Hematopoietic multipotent progenitor cell treated with erythropoietin and hydrocortisone succinate and interleukin-3 and kit ligand, for 17 days (in vitro differentiated cells): ENCODE results near the gene CROCC2.

Experiments used
- DNase-seq: peaks from one replicate; pipeline ENCODE4 v3.0.0-alpha.2; 2015; ENCODE audit warnings: low spot score

CROCC2 gene

DNA sequence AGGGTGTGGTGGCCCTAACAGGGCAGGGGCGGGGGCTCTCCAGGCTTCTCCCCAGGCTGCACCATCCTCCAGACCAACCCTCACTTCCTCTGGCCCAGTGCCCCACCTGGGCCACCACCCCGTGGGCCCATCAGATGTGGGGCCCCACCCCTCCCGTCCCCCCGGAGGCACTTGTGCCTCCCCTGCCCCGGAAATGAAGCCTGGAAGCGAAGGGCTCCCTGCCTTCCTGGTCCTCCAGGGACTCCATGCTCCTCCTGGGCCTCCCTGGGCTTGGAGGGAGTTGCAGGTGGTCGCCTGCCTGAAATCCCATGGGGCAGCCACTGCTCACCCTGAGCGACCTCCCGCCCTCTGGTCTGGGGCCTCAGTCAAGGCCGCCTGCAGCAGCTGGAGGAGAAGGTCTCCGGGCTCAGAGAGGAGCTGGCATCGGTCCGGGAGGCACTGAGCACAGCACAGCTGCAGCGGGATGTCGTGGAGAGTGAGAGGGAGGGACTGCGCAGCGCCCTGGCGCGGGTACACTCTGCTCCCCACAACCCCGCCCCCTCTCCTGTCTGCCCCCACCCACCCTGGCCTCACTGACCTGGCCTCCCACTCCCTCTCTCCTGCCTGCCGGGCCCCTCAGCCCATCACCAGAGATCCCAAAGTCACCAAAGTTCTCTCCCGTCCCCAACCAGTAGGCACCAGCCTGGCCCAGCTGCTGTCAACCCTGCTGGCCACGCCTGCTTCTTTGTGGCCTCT lies 28.0 kb downstream of the CROCC2 start:
- DNase-seq = no peak

DNA sequence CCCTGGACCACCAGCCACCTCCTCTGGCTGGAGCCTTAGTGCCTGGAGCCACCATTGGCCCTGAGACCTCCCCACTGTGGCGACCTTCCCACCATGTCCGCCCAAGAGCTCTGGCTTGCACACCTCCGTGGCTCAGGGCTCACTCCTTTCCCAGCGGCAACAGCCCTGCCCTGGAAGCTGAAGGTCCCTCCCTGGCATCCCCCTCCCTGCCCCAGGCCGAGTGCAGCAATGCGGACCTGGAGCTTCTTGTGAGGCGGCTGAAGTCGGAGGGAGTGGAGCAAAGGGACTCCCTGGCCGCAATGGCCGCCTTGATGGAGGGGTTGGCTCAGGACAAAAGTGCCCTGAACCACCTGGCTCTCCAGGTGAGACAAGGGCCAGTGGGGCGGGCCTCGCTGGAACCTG lies 28.6 kb downstream of the CROCC2 start:
- no peak for DNase-seq

DNA sequence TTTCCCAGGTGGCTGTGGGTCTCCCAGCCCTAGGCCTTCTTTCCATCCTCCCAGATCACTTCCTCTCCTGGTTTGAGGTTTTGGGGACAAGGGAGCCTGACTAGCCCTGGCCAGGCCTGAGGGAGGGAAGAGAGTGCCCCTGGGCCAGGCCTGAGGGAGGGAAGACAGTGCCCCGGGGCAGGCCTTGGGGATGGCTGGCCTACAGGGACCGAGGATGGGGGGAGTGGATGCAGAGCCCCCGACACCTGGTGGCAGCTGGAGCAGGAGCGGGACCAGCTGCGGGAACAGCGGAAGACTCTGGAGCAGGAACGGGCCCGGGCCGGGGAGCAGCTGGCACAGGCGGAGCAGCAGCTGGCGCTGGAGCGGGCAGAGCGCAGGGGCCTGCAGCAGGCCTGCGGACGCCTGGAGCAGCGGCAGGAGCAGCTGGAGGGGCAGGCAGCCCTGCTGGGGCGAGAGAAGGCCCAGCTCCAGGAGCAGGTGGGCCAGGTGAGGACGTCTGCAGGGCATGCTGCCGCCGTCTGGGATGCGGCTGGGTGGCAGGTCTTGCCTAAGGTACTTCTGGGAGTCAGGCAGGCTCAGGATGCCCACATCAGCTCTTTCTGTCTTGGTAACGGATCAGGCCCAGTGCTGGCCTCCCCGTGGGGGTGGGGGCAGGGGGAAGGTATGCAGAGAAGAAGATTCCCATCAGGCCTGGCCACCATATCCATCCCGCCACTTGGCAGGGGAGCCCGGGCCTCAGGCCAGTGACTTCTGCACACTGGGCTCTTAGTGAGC lies 29.2 kb downstream of the CROCC2 start:
- no peak for DNase-seq

DNA sequence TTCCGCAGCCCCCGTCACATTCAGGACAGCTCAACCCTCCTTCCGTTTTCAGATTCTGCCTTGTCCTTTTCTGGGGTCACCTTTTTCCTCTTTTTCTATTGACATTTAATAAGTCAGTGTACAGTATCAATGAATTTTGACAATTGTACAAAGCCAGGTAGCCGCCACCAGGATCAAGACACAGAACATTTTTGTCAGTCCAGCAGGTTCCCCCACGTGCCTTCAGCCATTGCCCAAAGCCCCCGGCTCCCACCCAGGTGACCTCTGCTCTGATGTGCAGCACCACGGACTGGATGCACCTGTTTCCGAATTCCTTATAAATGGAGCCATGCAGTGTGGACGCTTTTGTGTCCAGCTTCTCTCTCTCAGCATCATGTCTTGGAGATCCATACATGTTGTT lies 30.0 kb downstream of the CROCC2 start:
- no peak for DNase-seq

DNA sequence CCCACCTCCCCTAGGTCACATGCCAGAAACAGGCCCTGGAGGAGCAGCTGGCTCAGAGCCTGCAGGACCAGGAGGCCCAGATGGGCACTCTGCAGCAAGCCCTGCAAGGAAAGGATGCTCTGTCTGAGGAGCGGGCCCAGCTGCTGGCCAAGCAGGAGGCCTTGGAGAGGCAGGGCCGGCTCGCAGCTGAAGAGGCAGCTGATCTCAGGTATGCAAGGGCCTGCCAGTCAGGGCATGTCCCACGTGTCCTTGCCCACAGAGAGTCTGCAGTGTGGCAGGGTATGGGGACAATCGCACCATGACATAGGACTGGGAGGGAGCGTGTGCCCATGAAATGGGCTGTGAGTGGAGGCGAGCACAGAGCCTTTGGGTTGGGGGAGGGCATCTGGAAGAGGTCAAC lies 39.9 kb downstream of the CROCC2 start:
- DNase-seq = no peak

DNA sequence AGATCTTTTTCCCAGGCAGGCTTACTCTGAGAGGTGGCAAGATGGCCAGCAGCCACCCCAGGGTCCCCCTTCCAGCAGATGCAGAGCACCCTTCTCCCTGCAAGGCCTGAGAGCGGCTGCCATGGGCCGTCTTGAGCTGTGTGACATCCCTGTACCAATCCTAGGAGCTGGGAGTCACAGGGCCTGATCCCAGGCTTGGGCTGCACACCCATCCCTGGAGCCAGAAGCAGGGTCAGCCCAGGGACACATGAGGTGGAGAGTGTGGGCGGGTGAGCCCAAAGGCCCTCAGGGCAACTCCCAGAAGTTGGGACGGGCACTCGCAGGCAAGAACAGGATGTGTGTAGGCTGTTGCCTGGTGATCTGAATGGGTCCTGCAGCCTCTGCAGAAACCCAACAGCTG lies 40.5 kb downstream of the CROCC2 start:
- no peak for DNase-seq

DNA sequence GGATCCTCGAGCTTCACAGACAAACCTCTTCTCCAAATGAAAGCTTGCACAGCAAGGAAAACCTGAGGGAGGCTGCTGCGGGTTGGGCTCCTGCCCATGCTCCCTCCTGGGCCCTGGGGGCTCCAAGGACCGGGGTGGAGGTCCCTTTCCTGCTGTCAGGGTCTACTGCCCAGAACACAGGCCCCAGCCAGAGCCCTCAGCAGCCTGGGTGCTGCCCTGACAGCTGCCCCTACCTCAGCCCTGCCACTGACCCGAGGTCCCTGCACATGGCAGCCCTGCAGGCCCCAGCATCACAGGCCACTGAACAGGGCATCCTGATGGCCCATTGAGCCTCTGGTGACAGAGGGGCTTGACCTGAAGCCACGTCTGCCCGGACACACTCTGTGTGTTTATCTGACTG lies 41.0 kb downstream of the CROCC2 start:
- no peak for DNase-seq

DNA sequence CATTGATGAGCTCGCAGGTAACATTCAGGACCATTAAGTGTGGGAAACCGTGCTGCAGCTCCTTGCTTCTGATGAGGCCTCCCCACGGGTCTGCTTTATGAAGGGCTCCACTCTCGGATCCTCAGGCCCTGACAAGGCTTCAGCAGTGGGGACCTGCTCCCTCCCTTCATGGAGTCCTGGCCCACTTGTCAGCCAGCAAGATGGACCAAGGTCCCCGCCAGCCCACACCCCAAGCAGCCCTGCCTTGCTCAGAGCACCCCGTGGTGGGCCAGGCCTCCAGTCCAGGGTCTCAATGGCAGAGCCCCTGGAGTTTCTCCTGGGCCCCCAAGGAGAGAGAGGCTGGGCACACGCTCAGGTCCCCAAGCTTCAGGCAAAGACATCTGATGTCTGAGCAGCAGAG lies 41.5 kb downstream of the CROCC2 start:
- DNase-seq = no peak

DNA sequence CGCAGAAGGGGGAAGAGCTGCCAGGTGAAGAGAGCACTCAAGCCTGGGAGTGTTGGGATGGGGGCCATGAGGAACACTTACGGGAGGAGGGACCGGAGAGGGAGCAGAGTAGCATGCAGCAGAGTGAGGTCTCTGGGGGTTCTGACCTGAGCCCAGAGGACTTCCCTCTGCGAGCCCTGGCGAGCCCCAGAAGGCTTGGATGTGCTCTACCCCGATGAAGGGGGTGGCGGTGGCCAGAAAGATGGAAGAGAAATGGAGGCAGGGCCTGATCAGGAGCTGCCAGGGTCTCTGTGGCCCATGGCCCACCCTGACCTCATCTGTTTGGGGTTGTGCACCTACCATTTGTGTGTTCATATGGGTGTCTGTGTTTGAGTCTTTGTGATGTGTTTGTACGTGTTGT lies 42.0 kb downstream of the CROCC2 start:
- no peak for DNase-seq

DNA sequence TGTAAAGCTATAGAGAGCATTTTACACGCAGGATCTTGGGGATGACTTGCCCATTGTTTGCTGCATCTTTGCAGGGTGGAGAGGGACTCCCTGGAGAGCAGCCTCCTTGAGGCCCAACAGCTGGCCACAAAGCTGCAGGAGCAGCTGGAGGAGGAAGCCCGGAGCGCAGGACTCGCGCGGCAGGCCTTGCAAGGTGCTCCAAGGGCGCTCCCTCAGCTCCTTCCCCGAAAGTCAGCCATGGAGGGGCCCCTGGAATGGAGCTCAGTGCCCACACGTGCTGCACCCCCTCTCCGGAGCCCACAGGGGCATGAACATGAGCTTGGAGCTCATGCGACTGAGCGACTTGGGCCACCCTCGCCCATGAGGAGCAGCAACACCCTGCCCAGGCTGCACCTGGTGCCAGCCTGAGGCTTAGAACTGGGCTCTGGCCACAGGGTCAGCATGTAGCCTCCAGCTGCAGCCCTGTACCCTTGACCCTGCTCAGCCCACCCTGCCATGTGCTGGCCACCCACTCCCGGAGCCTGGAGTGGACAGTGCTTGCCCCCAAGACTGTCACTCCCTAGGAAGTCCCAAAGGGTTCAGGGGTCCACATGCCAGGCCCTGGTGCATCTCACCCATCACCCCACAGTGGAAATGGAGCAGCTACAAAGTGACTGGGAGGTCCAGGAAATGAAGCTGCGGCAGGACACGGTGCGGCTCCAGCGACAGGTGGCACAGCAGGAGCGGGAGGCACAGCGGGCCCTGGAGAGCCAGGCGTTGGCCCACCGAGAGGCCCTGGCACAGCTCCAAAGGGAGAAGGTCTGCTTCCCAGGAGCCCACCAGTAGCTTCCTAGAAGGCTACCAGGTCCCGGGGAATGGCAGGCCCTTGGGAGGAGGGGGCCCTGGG lies 43.0 kb downstream of the CROCC2 start:
- no peak for DNase-seq

DNA sequence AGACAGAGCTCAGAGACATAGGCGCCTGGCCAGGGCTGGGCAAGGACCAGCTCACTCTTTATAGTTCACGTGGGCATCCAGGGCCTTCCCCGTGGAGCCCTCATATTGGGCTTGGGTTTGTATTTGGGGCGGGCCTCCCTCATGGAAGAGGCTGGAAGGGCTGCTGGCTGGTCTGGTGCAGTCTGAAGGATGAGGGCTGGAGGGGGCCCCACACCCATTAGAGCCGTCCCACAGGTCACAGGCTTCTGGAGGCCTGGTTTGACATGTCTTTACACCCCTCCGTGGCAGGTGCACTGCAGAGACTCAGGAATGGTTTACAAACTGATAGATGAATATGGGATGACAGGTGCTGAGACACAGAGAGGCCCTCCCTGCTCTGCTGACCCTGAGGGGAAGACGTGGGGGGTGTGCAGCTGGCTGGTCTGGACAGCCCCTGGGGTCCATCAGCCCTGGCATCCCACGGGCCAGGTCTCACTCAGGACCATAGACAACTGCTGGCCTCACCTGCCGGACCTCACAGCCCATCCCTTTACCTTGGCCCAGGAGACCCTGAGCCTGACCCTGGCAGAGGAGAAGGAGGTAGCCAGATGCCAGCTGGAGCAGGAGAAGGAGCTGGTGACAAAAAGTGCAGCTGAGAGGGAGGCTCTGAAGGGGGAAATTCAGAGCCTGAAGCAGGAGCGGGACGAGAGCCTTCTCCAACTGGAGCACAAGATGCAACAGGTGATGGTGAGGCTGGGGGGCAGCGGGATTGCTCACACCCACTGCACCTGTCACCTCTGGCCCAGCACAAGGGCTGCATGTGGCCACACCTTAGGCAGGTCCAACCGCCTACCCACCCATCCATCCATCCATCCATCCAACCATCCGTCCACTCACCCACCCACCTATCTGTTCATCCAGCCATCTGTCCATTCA lies 43.9 kb downstream of the CROCC2 start:
- DNase-seq = no peak

DNA sequence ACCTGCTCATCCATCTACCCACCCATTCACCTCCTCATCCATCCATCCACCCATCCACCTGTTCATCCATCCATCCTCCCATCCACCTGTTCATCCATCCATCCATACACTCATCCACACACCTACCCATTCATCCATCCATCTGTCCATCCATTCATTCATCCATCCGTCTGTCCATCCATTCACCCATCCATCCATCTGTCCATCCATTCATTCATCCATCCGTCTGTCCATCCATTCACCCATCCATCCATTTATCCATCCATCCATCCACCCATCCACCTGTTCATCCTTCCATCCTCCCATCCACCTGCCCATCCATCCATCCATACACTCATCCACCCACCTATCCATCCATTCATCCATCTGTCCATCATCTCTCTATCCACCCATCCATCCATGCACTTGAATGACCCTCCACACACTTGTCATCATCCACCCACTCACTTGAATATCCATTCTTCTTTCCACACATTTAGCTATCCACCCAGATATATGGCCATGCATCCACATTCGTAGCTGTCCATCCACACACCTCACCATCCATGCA lies 45.0 kb downstream of the CROCC2 start:
- no peak for DNase-seq

DNA sequence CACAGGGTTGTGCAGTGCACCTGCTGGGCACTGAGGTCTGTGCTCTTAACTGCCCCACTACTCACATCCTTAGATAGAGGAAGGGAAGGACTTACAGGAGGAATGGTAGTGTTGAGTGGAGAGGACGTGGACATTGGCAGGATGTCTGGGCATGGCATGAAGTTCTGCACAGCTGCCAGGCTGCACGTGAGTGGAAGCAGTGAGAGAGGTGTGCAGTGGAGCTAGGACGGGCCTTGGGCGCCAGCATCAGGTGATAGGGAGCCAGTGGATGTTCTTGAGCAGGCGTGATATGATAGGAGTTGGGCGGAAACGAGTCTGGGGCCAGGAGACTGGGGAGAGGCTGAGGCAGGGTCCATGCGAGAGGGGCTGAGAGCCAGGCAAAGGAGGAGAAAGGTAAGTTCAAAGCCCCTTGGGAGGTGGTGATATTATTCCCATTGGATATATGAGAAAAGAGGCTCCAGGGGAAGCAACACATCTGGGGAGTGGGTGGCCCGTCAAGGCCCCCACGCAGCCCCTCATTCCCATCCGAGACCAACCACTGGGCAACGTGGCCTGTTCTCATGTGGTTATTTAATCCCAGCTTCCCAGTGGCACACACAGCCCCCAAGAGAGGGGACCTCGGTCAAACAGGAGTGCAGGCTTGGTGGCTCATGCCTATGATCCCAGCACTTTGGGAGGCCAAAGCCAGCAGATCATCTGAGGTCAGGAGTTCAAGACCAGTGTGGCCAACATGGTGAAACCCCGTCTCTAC lies 46.5 kb downstream of the CROCC2 start:
- no peak for DNase-seq

DNA sequence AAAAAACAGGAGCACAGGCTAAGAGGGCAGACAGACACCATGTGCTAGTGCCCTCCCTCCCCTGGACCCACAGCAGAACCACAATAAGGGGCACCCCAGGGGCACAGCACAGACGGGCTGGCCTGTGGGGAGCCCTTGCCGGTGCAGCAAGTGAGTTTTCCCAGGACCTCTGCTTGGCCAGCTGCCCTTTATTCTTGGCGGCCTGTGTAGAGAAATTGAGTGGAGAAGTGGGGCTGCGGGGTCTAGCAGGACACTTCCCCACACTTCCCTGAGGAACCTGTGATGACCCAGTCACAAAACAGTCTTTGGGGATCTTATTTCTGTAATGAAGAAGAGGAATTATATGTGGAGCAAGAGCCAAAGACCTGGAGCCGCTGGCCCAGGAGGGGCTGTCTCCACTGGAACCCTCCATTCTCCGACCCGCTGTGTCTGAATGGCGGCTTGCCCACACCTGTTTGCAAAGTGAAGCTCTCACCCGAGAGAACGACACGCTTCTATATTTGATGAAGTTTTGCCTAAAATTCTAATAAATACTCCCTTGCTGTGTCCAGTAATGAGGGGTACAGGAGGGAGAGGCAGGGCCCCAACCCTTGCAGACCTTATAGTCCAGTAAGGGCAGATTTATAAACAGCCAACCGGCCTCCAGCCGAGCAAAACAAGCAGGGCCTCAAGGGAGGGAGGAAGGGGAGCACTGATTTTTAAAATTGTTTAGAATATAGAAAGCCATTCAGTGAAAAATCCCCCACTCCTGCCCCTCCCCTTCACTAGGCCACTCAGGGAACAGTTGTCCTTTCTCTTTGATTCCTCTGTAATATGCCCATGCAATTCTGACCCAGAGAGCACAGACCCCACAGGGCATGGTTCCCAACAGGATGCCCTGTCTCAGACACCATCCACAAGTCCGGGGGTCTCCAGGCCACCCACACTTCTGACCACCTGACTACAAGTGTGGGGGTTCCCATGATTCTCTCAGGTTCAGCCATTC lies 47.6 kb downstream of the CROCC2 start:
- no peak for DNase-seq

DNA sequence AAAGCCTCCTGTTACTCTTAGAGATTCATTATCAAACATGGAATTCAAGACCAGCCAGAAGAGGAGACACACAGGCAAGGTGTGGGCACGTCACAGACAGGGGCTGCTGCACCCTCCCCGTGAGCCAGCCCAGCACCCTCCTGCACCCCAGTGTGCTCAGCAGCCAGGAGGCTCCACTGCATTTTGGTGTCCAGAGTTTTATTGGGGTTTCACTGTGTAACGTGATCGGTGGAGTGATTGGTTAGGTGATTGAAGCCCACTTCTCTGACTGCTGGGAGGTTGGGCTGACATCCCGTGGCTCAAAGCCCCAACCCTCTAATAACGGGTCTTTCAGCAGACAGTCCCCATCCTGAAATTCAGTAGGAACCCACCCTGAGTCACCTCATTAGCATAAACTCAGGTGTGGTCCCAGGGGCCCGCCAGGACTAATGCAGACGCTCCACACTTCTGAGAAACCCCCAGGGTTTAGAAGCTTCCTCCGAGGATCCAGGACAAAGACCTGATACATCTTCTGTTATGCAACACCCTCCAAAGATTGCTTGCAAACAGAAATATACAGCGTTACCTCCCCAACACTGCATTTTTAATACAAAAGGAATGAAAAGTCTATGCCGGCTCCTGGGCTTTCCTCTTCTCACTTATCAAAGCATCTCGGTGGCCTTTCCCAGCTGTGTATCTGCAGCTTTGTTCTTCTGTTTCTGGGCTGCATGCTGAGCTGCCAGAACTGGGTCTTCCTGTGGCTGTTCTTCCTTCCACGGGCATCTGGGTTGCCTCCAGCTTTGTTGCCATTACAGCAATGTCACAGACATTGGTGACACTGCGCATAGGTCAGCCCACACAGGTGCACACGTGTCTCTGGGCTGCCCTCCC lies 48.5 kb downstream of the CROCC2 start:
- no peak for DNase-seq

DNA sequence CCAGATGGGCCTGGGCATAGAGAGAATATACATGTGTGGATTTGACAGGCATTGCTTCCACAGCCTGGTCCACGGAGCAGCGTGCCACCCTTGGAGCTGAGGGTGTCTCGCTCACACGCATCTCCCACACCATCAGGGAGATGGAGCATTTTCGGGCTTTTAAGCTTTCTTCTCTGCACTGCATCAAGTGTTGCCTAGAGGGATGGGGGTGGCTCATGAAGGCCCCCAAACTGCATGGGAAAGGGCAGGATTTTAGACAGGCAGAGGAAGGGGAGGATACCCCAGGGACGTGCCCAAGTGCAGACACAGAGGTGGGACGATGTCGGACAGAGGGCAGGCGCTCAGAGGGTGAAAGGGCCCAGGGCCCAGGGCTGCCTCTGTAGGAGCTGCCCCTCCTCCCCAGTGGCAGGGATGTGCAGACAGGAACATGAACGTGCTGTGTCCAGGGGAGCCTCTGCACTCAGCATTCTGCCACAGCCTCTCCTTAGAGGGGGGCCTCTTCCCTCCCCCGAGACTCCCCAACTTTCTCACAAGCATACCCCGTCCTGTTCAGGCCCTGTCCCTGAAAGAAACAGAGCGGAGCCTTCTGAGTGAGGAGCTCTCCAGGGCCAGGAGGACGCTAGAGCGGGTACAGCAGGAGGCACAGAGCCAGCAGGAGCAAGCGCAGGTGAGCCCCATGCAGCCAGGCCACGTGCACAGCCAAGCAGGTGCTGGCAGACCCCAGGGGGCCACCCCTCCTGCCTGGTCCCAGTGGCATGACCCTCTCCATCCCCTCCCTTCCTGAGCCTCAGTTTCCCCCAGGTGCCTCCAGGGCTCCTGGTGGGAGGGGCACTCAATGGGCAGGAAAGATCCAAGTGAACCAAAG lies 49.4 kb downstream of the CROCC2 start:
- no peak for DNase-seq

DNA sequence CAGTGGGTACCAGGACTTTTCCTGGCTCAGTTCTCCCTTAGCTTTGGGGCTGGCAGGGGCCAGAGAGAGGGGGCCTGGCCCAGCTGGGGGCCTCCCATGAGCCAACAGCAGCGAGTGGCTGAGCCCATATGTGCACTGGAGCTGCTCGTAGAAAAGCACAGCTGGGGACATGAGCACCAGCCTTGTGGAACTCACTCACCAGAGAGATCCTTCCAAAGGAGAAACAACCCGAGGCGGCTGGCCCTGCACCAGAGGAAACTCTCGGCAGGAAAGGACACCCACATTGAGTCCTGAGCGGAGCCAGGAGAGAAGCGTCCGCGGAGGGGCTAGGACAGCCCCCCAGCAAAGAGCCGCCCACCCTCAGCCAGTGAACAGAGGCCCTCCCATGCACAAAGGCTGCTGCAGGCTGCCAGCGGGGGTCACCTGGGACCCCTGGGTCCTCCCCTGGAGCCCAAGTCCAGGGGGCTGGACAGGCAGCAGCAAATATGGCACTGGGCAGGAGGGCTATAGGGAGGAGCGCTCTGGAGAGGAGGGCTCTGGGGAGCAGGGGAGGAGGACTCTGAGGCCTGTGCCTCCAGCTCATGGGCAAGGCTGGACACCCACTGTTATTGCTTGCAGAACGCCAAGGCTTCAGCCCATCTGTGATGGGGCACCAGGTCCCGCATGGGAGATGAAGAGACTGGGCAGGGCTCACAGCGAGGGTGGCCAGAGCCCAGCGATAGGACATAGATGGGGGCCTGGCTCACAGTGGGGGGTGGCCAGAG lies 50.2 kb downstream of the CROCC2 start:
- no peak for DNase-seq
